ENCODE data around the gene CCDC170.

Gene CCDC170

GRCh38 chr6:151549790-151550189 is 56.0 kb downstream of the CCDC170 start:
- DNase-seq, result no peak

GRCh38 chr6:151550618-151551017 is 56.8 kb downstream of the CCDC170 start:
- DNase-seq, result no peak

- DNase-seq, result no peak
These were observed 57.5 kb downstream of the CCDC170 start for GRCh38 chr6:151551223-151551857.

- no peak for DNase-seq
These were observed 59.8 kb downstream of the CCDC170 start for GRCh38 chr6:151553416-151554165.

GRCh38 chr6:151561238-151561637 is 67.4 kb downstream of the CCDC170 start:
- no peak for DNase-seq

- no peak for DNase-seq
These were observed 70.8 kb downstream of the CCDC170 start for GRCh38 chr6:151564654-151565053.

- no peak for DNase-seq
These were observed 72.1 kb downstream of the CCDC170 start for GRCh38 chr6:151565940-151566339.

- DNase-seq, result no peak
These were observed 72.7 kb downstream of the CCDC170 start for GRCh38 chr6:151566557-151566956.

GRCh38 chr6:151576633-151577032 is 82.8 kb downstream of the CCDC170 start:
- no peak for DNase-seq

- DNase-seq, result no peak
These were observed 83.4 kb downstream of the CCDC170 start for GRCh38 chr6:151577257-151577656.

- DNase-seq, result no peak
These were observed 91.9 kb downstream of the CCDC170 start for GRCh38 chr6:151585741-151586140.

- DNase-seq, result no peak
These were observed 95.8 kb downstream of the CCDC170 start for GRCh38 chr6:151589667-151590066.

- no peak for DNase-seq
These were observed 96.9 kb downstream of the CCDC170 start for GRCh38 chr6:151590742-151591141.

- DNase-seq, result no peak
These were observed 98.8 kb downstream of the CCDC170 start for GRCh38 chr6:151592449-151593159.

- DNase-seq, result no peak
These were observed 115.5 kb downstream of the CCDC170 start for GRCh38 chr6:151609146-151609902.

GRCh38 chr6:151610326-151610725 is 116.5 kb downstream of the CCDC170 start:
- DNase-seq, result no peak

- DNase-seq, result no peak
These were observed 120.8 kb downstream of the CCDC170 start for GRCh38 chr6:151614630-151615029.

GRCh38 chr6:151616091-151616513 is 122.3 kb downstream of the CCDC170 start:
- DNase-seq, result no peak

GRCh38 chr6:151616600-151616999 is 122.8 kb downstream of the CCDC170 start:
- DNase-seq, result no peak

GRCh38 chr6:151617539-151617938 is 123.7 kb downstream of the CCDC170 start:
- DNase-seq, result no peak

GRCh38 chr6:151618717-151619116 is 124.9 kb downstream of the CCDC170 start:
- no peak for DNase-seq

- no peak for DNase-seq
These were observed 126.4 kb downstream of the CCDC170 start for GRCh38 chr6:151620179-151620578.

GRCh38 chr6:151624071-151624470 is 130.3 kb downstream of the CCDC170 start:
- no peak for DNase-seq

Data from NCI-H1105 treated with DMSO at 0.1 percent for 48 hours (cell line).